GM21526 (cell line): ENCODE data around the gene DPM2.

Experiments used
- ATAC-seq: cut with Tn5 transposase; IDR thresholded peaks from one replicate; pipeline ENCODE4 v1.9.1; 2021; ENCODE audit warnings: moderate library complexity; ENCODE audit not compliant: unreplicated experiment, low FRiP score

DPM2 gene

GRCh38 chr9:127973169-127974000, 35.7 kb upstream of the DPM2 start:
- no peak for ATAC-seq

- no peak for ATAC-seq
These were observed 34.7 kb upstream of the DPM2 start for GRCh38 chr9:127972236-127972871.

GRCh38 chr9:127971357-127972235, 33.9 kb upstream of the DPM2 start:
- no peak for ATAC-seq

- ATAC-seq = peak; percentile 55
These were observed 33.0 kb upstream of the DPM2 start for GRCh38 chr9:127970401-127971313.

GRCh38 chr9:127968700-127969383, 31.2 kb upstream of the DPM2 start:
- ATAC-seq = no peak

GRCh38 chr9:127968042-127968441, 30.4 kb upstream of the DPM2 start:
- no peak for ATAC-seq

- no peak for ATAC-seq
These were observed 29.6 kb upstream of the DPM2 start for GRCh38 chr9:127967151-127967809.

- no peak for ATAC-seq
These were observed 28.9 kb upstream of the DPM2 start for GRCh38 chr9:127966416-127967150.

GRCh38 chr9:127965953-127966352, 28.3 kb upstream of the DPM2 start:
- ATAC-seq = no peak

GRCh38 chr9:127963359-127964064, 25.9 kb upstream of the DPM2 start:
- ATAC-seq = no peak

- ATAC-seq = no peak
These were observed 25.3 kb upstream of the DPM2 start for GRCh38 chr9:127963041-127963358.

GRCh38 chr9:127962278-127962677, 24.6 kb upstream of the DPM2 start:
- no peak for ATAC-seq

GRCh38 chr9:127961613-127962155, 24.0 kb upstream of the DPM2 start:
- ATAC-seq = no peak

- no peak for ATAC-seq
These were observed 23.5 kb upstream of the DPM2 start for GRCh38 chr9:127961155-127961490.

- ATAC-seq = no peak
These were observed 22.9 kb upstream of the DPM2 start for GRCh38 chr9:127960410-127961154.

- no peak for ATAC-seq
These were observed 22.3 kb upstream of the DPM2 start for GRCh38 chr9:127959841-127960409.

- no peak for ATAC-seq
These were observed 21.7 kb upstream of the DPM2 start for GRCh38 chr9:127959398-127959797.
